ENCODE data around the gene NDC1. TPM values are rescaled to one million over a fixed set of nuclear protein-coding genes. Genes with fewer than 3 reads are reported as not detected.
"Not testable (repeated sequence)": the region's sequence is repeated elsewhere in the genome, so short reads cannot be mapped to it uniquely, and the experiment has no call there.

The NDC1 gene
- total RNA-seq, 1 experiment from 2014 or later: 130 TPM

DNA sequence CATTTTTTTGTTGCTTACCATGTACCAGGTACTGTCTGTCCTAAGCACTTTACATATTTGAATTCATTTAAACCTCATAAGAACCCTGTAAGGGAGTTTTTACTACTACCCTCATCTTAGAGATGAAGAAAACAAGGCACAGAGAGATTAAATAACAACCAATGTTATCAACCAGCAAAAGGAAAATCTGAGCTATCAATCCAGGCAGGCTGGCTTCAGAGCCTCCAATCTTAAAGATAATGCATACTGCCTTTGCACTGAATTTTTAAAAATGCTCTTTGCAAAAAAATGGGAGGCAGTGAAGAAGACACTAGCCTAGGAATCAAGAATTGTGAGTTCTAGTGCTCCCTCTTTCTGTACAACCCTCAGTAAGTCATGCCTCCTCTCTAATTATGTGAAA is 18.7 kb downstream of the NDC1 start:
- Histone ChIP-seq H4K20me1 (ENCODE audit: insufficient read depth, low read depth, low read length) (no peaks in the 10 kb centered on the region), H2AFZ (ENCODE audit: low read length) (no peak overlapping the region), H3K9me3 (ENCODE audit: low read length) (no peaks in the 10 kb centered on the region), H3K79me2 (ENCODE audit: low read length) (peaks cover 96% of the 10 kb centered on the region), H3K4me1 (ENCODE audit: low read length) (no peaks in the 10 kb centered on the region), H3K9me2 (replicated peaks; ENCODE audit: insufficient read depth, low read length) (no peaks in the 10 kb centered on the region), H3K4me2 (ENCODE audit: low read depth, low read length, poor library complexity, severe bottlenecking) (no peak overlapping the region), H3K36me3 (ENCODE audit: insufficient read depth, low read length) (peaks cover 60% of the 10 kb centered on the region), H3K4me3 (ENCODE audit: low read length) (no peak overlapping the region), H3K27me3 (ENCODE audit: low read length) (no peaks in the 10 kb centered on the region), H3K27ac (ENCODE audit: low read length) (no peak overlapping the region), H3K9ac (ENCODE audit: low read length) (no peak overlapping the region)
- no peak for DNase-seq

DNA sequence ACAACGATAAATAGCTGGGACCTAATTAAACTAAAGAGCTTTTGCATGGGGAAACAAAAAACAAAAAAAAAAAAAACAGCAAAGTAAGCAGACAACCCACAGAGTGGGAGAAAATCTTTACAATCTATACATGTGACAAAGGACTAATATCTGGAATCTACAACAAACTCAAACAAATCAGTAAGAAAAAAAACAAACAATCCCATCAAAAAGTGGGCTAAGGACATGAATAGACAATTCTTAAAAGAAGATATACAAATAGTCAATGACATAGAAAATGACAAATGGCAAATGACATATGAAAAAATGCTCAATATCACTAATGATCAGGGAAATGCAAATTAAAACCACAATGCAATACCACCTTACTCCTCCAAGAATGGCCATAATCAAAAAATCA is 21.5 kb downstream of the NDC1 start:
- not testable (repeated sequence) for H3K4me1 ChIP-seq (ENCODE audit: low read length); H3K27ac ChIP-seq (ENCODE audit: low read length); H3K9me3 ChIP-seq (ENCODE audit: low read length); H3K9ac ChIP-seq (ENCODE audit: low read length); H3K9me2 ChIP-seq (replicated peaks; ENCODE audit: insufficient read depth, low read length); H3K27me3 ChIP-seq (ENCODE audit: low read length); H2AFZ ChIP-seq (ENCODE audit: low read length); DNase-seq; H4K20me1 ChIP-seq (ENCODE audit: insufficient read depth, low read depth, low read length); H3K4me2 ChIP-seq (ENCODE audit: low read depth, low read length, poor library complexity, severe bottlenecking); H3K4me3 ChIP-seq (ENCODE audit: low read length)
- Histone ChIP-seq H3K79me2 (ENCODE audit: low read length) (peaks cover 96% of the 10 kb centered on the region), H3K36me3 (ENCODE audit: insufficient read depth, low read length) (peaks cover 48% of the 10 kb centered on the region)

DNA sequence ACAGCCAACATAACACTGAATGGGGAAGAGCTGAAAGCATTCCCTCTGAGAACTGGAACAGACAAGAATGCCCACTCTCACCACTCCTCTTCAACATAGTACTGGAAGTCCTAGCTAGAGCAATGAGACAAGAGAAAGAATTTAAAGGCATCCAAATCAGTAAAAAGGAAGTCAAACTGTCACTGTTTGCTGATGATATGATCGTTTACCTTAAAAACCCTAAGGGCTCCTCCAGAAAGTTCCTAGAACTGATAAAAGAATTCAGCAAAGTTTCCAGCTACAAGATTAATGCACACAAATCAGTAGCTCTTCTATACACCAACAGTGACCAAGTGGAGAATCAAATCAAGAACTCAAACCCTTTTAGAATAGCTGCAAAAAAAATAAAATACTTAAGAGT is 22.6 kb downstream of the NDC1 start:
- H3K4me2 ChIP-seq (ENCODE audit: low read depth, low read length, poor library complexity, severe bottlenecking); H4K20me1 ChIP-seq (ENCODE audit: insufficient read depth, low read depth, low read length); H2AFZ ChIP-seq (ENCODE audit: low read length); H3K9me2 ChIP-seq (replicated peaks; ENCODE audit: insufficient read depth, low read length); H3K9me3 ChIP-seq (ENCODE audit: low read length); H3K4me1 ChIP-seq (ENCODE audit: low read length); DNase-seq; H3K9ac ChIP-seq (ENCODE audit: low read length); H3K27ac ChIP-seq (ENCODE audit: low read length); H3K27me3 ChIP-seq (ENCODE audit: low read length); H3K4me3 ChIP-seq (ENCODE audit: low read length): not testable (repeated sequence)
- Histone ChIP-seq H3K79me2 (ENCODE audit: low read length) (peaks cover 96% of the 10 kb centered on the region), H3K36me3 (ENCODE audit: insufficient read depth, low read length) (peaks cover 52% of the 10 kb centered on the region)

DNA sequence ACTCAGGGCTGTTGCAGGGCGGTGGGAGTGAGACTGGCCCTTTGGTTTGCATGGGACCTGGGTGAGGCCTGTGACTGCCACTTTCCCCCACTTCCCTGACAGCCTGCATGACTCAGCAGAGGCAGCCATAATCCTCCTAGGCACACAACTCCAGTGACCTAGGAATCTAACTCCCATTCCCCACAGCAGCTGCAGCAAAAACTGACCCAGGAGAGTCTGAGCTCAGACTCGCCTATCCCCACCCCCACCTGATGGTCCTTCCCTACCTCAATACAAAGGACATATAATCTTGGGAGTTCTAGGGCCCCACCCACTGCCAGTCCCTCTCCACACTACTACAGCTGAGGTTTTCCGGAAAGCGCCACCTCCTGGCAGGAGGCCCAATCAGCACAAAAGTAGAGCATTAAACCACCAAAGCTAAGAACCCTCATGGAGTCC is 26.7 kb downstream of the NDC1 start:
- no peak overlapping the region for H3K27ac ChIP-seq (ENCODE audit: low read length)
- no peak for DNase-seq
- H4K20me1 ChIP-seq (ENCODE audit: insufficient read depth, low read depth, low read length): no peaks in the 10 kb centered on the region
- no peak overlapping the region for H3K9ac ChIP-seq (ENCODE audit: low read length)
- no peak overlapping the region for H3K4me2 ChIP-seq (ENCODE audit: low read depth, low read length, poor library complexity, severe bottlenecking)
- H3K4me1 ChIP-seq (ENCODE audit: low read length): no peaks in the 10 kb centered on the region
- no peak overlapping the region for H3K4me3 ChIP-seq (ENCODE audit: low read length)
- peaks cover 89% of the 10 kb centered on the region for H3K79me2 ChIP-seq (ENCODE audit: low read length)
- no peaks in the 10 kb centered on the region for H3K27me3 ChIP-seq (ENCODE audit: low read length)
- H3K9me3 ChIP-seq (ENCODE audit: low read length): no peaks in the 10 kb centered on the region
- no peaks in the 10 kb centered on the region for H3K9me2 ChIP-seq (replicated peaks; ENCODE audit: insufficient read depth, low read length)
- H3K36me3 ChIP-seq (ENCODE audit: insufficient read depth, low read length): peaks cover 61% of the 10 kb centered on the region; the same call in 1 of the 2 replicates
- H2AFZ ChIP-seq (ENCODE audit: low read length): no peak overlapping the region

DNA sequence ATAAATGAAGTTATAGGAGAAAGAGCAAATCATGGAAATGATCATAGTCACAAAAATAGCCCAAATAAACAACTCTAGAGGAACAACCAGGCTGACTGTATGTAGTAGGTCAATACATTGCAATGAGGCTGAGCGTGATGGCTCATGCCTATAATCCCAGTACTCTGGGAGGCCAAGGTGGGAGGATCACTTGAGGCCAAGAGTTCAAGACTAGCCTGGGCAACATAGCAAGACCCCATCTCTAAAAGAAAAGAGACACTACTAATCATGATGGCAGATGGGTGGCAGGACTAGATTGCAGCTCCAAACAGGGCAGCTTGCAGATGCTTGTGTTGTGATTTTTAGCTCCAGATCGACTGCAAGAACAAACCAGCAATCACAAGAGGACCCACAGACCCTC is 27.6 kb downstream of the NDC1 start:
- no peaks in the 10 kb centered on the region for H3K9me2 ChIP-seq (replicated peaks; ENCODE audit: insufficient read depth, low read length)
- no peak overlapping the region for H3K4me2 ChIP-seq (ENCODE audit: low read depth, low read length, poor library complexity, severe bottlenecking)
- no peak overlapping the region for H3K9ac ChIP-seq (ENCODE audit: low read length)
- no peaks in the 10 kb centered on the region for H3K4me1 ChIP-seq (ENCODE audit: low read length)
- no peaks in the 10 kb centered on the region for H3K27me3 ChIP-seq (ENCODE audit: low read length)
- H2AFZ ChIP-seq (ENCODE audit: low read length): no peak overlapping the region
- no peaks in the 10 kb centered on the region for H3K9me3 ChIP-seq (ENCODE audit: low read length)
- no peak overlapping the region for H3K27ac ChIP-seq (ENCODE audit: low read length)
- no peak for DNase-seq
- H3K79me2 ChIP-seq (ENCODE audit: low read length): peaks cover 81% of the 10 kb centered on the region
- H4K20me1 ChIP-seq (ENCODE audit: insufficient read depth, low read depth, low read length): no peaks in the 10 kb centered on the region
- H3K36me3 ChIP-seq (ENCODE audit: insufficient read depth, low read length): peaks cover 67% of the 10 kb centered on the region; the same call in 1 of the 2 replicates
- no peak overlapping the region for H3K4me3 ChIP-seq (ENCODE audit: low read length)

DNA sequence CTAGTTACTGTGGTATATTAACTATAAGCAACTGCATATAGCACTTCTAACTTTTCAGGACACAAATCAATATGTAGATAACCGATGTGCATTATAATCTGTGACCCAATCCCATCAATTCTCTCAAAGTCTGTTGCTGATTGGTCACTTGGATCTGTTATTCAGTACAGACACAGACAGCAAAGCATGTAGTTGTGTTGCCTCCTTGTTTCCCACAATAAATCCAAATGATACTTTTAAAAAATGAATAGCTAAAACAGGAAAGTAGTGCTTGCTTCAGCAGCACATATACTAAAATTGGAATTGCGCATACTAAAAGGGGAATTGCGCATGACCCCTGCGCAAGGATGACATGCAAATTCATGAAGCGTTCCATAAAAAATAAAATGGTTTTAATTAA is 28.1 kb downstream of the NDC1 start:
- Histone ChIP-seq H3K4me2 (ENCODE audit: low read depth, low read length, poor library complexity, severe bottlenecking) (no peak overlapping the region), H2AFZ (ENCODE audit: low read length) (no peak overlapping the region), H3K36me3 (ENCODE audit: insufficient read depth, low read length) (peaks cover 66% of the 10 kb centered on the region; the same call in 1 of the 2 replicates), H3K27ac (ENCODE audit: low read length) (no peak overlapping the region), H3K9ac (ENCODE audit: low read length) (no peak overlapping the region), H3K27me3 (ENCODE audit: low read length) (no peaks in the 10 kb centered on the region), H4K20me1 (ENCODE audit: insufficient read depth, low read depth, low read length) (no peaks in the 10 kb centered on the region), H3K79me2 (ENCODE audit: low read length) (peaks cover 76% of the 10 kb centered on the region), H3K4me3 (ENCODE audit: low read length) (no peak overlapping the region), H3K4me1 (ENCODE audit: low read length) (no peaks in the 10 kb centered on the region), H3K9me3 (ENCODE audit: low read length) (no peaks in the 10 kb centered on the region), H3K9me2 (replicated peaks; ENCODE audit: insufficient read depth, low read length) (no peaks in the 10 kb centered on the region)
- DNase-seq: no peak

DNA sequence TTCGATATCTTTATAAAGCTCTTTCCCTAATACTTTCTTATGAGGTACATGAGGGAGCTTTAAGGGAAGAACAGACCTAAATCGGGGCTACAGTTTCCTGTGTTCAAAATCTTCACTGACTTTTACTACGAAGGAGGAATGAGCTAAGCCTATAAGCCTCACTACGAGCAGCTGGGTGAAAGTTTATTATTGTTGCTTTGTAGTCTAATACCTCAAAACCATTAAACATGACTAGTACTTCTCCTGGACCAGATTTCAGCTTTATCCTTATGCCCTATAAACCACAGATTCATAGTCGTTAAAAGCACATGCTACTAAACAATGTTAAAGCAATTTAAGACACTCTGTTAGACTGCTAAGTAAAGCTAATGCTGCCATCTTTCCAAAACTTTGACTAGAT is 30.2 kb downstream of the NDC1 start:
- Histone ChIP-seq H3K4me3 (ENCODE audit: low read length) (no peak overlapping the region), H3K27ac (ENCODE audit: low read length) (no peak overlapping the region), H3K4me2 (ENCODE audit: low read depth, low read length, poor library complexity, severe bottlenecking) (no peak overlapping the region), H2AFZ (ENCODE audit: low read length) (no peak overlapping the region), H4K20me1 (ENCODE audit: insufficient read depth, low read depth, low read length) (no peaks in the 10 kb centered on the region), H3K4me1 (ENCODE audit: low read length) (no peaks in the 10 kb centered on the region), H3K9me3 (ENCODE audit: low read length) (no peaks in the 10 kb centered on the region), H3K27me3 (ENCODE audit: low read length) (no peaks in the 10 kb centered on the region), H3K36me3 (ENCODE audit: insufficient read depth, low read length) (peaks cover 71% of the 10 kb centered on the region; the same call in 1 of the 2 replicates), H3K9me2 (replicated peaks; ENCODE audit: insufficient read depth, low read length) (no peaks in the 10 kb centered on the region), H3K79me2 (ENCODE audit: low read length) (peaks cover 61% of the 10 kb centered on the region), H3K9ac (ENCODE audit: low read length) (no peak overlapping the region)
- DNase-seq: no peak

DNA sequence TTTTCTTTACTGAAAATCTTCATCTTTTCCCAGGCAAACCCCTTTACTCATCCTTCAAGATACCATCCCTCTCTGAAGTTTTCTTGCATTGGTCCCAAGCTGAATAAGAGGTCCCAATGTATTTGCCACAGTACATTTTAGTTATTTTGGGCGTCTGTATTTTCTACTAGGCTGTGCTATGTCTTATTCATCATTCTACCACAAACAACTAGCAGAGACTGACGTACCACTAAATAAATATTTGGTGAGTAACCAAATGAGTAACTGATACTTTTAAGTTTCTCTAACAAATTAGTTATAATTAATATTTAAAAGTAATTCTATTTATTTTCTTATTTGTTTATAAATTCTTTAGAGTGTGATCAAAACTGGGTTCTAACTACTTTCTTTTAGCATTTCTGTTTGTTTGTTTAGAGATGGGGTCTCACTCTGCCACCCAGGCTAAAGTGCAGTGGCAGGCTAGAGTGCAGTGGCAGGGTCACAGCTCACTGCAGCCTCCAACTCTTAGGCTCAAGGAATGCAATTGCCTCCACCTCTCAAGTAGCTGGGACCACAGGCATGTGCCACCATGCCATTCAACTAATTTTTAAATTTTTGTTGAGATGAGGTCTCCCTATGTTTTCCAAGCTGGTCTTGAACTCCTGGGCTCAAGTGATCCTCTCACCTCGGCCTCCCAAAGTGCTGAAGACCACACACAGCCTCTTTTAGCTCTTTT is 33.1 kb downstream of the NDC1 start:
- H3K27me3 ChIP-seq (ENCODE audit: low read length): no peaks in the 10 kb centered on the region
- H3K27ac ChIP-seq (ENCODE audit: low read length): no peak overlapping the region
- no peak overlapping the region for H2AFZ ChIP-seq (ENCODE audit: low read length)
- H3K4me2 ChIP-seq (ENCODE audit: low read depth, low read length, poor library complexity, severe bottlenecking): no peak overlapping the region
- peaks cover 74% of the 10 kb centered on the region for H3K36me3 ChIP-seq (ENCODE audit: insufficient read depth, low read length)
- H3K4me3 ChIP-seq (ENCODE audit: low read length): no peak overlapping the region
- DNase-seq: no peak
- H3K9ac ChIP-seq (ENCODE audit: low read length): no peak overlapping the region
- peaks cover 45% of the 10 kb centered on the region for H3K79me2 ChIP-seq (ENCODE audit: low read length)
- peaks cover under 1% of the 10 kb centered on the region for H3K4me1 ChIP-seq (ENCODE audit: low read length)
- no peaks in the 10 kb centered on the region for H3K9me2 ChIP-seq (replicated peaks; ENCODE audit: insufficient read depth, low read length)
- H3K9me3 ChIP-seq (ENCODE audit: low read length): no peaks in the 10 kb centered on the region
- no peaks in the 10 kb centered on the region for H4K20me1 ChIP-seq (ENCODE audit: insufficient read depth, low read depth, low read length)

Measured in Karpas-422 (cell line).